Stimulated activated CD4-positive, alpha-beta T cell treated with anti-CD3 and anti-CD28 coated beads, Interleukin-12 subunit alpha, Interleukin-12 subunit beta, amount 100 ng/mL, for 24 hours (primary cell): ENCODE measurements around the gene TRIM48.
"Not testable (repeated sequence)": the region's sequence is repeated elsewhere in the genome, so short reads cannot be mapped to it uniquely, and the experiment has no call there.

Source experiments
- DNase-seq, 2 experiments: peaks; one replicate each; pipeline ENCODE4 v3.0.0-alpha.2; 2020; ENCODE audit warnings: low read depth in 2 of 2

TRIM48 gene, protein sequence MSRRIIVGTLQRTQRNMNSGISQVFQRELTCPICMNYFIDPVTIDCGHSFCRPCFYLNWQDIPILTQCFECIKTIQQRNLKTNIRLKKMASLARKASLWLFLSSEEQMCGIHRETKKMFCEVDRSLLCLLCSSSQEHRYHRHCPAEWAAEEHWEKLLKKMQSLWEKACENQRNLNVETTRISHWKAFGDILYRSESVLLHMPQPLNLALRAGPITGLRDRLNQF

GRCh38 chr11:55261855-55262254 lies at the start of gene TRIM48:
Gene TRIM48, plus strand, starts transcription at chr11:55262155. Its CDS starts 113 bp downstream, at chr11:55262268.
- not testable (repeated sequence) for DNase-seq

DNA sequence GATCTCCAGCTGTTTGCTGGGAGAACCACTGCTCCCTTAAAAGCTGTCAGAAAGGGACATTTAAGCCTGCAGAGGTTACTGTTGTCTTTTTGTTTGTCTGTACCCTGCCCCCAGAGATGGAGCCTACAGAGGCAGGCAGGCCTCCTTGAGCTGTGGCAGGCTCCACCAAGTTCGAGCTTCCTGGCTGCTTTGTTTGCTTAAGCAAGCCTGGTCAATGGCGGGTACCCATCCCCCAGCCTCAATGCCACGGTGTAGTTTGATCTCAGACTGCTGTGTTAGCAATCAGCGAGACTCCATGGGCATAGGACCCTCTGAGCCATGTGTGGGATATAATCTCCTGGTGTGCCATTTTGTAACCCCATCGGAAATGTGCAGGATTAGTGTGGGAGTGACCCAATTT lies 23.6 kb upstream of the TRIM48 start:
- not testable (repeated sequence) for DNase-seq

DNA sequence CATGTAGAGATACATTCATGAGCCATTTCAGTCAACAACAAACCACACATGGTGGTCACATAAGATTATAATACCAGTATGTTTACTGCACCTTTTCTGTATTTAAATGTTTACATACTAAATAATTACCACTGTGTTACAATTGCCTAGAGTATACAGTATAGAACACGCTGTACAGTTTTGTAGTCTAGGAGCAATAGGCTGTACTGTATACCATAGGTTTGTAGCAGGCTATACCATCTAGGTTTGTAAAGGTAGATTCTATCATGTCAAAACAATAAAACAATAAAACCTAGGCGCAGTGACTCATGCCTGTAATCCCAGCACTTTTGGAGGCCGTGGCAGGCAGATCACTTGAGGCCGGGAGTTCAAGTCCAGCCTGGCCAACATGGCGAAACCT lies 1.1 kb downstream of the TRIM48 start:
- no peak for DNase-seq
